Activated T-cell treated with anti-CD3 and anti-CD28 coated beads for 48 hours (primary cell): ENCODE measurements around the gene BCHE.

Experiments used
- DNase-seq: peaks from one replicate; pipeline ENCODE4 v3.0.0-alpha.2; 2020; ENCODE audit warnings: low read depth

Gene BCHE

DNA sequence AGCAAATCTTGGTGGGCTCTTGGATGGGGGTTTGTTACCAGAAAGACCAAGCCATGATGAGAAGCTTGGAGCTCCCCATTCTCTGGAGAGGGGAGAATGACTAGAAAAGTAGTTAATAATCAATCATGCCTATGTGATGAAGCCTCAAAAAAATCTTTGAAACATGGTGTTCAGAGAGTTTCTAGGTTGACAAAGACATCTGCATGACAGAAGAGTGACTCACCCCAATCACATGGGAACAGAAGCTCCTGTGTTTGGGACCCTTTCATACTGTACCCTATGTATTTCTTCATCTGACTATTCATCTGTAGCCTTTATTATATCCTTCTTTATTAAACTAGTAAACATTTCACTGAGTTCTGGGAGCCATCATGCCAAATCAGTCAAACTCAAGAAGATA is 87.4 kb downstream of the BCHE start:
- DNase-seq, result no peak

DNA sequence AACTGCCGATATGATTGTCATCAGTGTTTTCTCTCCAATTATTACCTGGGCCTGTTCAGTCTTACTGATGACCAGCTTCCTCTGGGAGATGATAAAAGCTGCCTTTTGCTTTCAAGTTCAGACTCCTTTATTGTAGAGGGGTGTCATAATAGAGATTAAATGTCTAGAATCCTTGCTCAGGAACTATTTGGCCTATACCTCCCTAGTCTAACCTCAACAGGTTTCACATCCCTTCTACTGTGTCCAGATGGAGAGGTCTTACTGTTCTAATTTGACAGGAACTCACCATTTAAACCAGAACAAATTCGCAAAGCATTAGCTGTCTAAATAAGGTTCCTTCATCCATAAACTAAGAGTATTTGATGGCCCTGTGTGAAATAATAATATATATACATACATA is 88.0 kb downstream of the BCHE start:
- no peak for DNase-seq

DNA sequence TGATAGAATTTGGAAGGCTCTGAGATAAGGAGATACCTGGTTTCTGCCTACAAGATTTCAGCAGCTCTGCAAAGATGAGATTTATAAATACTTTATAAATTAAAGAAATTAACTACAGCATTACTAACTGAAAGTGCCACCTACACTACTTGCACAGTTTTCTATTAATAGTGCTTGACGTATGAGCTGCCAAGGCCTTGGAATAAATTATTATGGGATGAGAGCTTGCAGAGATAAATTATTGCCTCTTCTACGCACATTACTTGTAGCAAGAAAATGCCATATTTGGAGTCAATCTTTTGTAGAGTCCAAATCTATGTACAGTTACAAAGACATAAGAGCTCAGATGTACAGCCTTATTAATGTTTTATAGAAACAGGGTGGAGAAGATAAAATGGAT is 89.1 kb downstream of the BCHE start:
- DNase-seq, result no peak

DNA sequence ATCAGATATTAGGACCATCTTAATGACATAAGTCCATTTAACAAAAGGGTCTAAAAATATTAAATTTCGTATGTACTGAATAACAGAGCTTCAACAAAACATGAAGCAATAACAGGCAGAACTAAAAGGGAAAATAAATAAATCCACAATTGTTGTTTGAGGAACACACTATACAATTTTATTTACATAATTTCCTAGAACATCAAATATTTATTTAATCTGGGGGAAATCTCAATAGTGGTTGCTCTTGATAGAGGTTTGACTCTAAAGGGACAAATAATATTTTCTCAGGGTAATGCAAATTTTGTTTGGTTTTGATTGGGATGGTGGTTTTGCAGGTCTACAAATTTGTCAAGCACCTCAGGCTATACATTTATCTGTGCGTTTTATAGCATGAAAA is 90.3 kb downstream of the BCHE start:
- DNase-seq, result no peak

DNA sequence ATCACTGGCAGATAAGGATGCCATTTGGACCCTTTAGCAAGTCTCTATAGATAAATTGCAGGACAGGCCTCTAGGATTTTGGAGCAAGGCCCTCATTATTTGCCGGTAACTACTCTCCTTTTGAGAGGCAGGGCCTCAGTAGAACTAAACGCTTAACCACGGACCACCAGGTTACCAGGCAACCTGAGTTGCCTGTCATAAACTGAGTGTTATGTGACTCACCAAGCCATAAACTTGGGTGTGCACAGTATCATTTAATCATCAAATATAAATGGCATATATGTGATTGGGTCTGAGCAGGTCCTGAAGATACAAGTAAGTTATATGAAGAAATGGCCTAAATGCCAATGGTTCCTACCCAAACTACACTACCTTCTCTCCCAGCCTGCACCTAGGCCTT is 93.2 kb downstream of the BCHE start:
- no peak for DNase-seq

DNA sequence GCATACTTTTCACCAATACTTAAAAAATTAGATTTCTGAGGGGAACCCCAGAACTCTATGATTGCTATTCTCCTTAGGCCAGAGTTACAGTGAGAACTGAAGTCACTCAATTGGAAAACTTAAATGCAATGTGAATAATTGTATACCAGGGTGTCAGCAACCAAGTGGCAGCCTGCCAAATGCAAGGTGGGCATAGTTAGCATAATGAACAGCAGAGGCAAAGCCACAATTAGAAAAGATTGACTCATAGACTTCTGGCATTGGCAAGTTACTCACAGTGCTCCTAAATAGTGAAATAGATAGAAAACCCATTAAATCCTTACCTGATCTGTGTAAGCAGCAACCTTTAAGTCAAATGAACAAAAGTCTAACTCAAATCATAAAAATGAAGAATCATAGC is 94.9 kb downstream of the BCHE start:
- no peak for DNase-seq

DNA sequence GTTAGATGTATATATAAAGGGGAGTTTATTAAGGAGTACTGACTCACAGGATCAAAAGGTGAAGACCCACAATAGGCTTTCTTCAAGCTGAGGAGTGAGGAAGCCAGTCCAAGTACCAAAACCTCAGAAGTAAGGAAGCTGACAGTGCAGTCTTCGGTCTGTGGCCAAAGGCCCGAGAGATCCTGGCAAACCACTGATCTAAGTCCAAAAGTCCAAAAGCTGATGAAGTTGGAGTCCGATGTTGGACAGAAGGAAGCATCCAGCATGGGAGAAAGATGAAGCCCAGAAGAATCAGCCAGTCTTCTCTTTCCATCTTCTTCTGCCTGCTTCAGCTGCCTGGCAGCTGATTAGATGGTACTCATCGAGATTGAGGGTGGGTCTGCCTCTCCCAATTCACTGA is 107.5 kb downstream of the BCHE start:
- DNase-seq, result no peak

DNA sequence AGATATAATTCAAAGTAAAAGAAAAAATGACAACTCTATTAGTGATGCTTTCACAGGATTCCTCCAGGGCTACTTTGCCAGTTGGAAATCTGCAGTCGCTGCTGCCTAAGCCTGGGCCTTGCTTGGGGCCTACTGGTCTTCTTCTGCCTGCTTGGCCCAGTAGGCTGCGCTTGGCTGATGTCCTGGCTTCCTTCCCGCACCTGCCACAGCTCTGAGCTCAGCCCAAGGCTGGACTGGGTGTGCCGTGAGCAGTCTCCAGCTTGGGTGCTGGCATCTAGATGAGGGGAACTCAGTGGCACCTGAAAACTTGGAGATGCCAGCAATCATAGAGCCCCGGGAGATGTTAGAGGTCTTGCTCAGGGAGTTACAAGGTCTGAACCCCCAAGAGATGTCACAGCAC is 108.3 kb downstream of the BCHE start:
- no peak for DNase-seq

DNA sequence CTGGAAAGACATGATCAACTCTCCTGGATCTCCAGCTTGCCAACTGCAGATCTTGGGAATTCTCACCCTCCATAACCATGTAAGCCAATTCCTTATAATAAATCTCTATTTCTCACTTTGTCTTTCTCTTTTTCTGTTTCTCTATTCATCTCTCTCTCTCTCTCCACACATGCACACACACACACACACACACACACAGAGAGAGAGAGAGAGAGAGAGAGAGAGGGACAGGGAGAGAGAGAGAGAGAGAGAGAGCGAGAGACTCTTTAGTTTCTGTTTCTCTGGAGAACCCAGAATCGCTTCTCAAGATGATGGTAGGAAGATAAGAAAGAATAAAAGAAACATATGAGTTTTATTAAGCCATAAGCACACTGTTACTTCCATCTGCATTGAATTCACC is 111.9 kb downstream of the BCHE start:
- no peak for DNase-seq
